ENCODE results near the gene ZSCAN10.
A peak's percentile ranks its signal among the peaks of the same experiment; 100 is the strongest.

The ZSCAN10 gene

DNA sequence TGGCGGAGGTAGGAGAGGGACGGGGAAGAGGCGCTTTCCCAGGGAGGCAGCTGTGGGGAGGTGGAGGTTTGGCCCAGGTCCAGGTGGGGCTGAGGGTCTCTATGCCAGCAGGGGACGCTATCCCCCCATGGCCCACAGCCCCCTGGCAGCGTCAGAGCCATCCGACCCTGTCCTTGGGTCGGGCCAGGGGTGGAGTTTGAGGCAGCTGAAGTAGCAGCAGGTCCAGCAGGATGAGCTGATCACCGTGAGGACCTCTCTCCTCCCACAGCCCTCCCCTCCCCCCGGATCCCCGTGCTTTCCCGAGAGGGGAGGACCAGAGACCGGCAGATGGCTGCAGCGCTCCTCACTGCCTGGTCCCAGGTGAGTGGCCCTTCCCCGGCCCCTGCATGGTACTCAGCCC, 16.5 kb upstream of the ZSCAN10 start:
- Histone ChIP-seq H3K4me3 (replicated peaks; ENCODE audit: low read depth, low read length) (no peak overlapping the region), H3K27me3 (replicated peaks; ENCODE audit: control insufficient read depth, insufficient read depth, low read length) (no peaks in the 10 kb centered on the region; the same call in 1 of the 2 replicates), H3K36me3 (ENCODE audit: control insufficient read depth, insufficient read depth, low read length) (no peaks in the 10 kb centered on the region)
- DNase-seq (ENCODE audit: extremely low read depth, insufficient read length), result no peak
- TF ChIP-seq, protein P1, sequence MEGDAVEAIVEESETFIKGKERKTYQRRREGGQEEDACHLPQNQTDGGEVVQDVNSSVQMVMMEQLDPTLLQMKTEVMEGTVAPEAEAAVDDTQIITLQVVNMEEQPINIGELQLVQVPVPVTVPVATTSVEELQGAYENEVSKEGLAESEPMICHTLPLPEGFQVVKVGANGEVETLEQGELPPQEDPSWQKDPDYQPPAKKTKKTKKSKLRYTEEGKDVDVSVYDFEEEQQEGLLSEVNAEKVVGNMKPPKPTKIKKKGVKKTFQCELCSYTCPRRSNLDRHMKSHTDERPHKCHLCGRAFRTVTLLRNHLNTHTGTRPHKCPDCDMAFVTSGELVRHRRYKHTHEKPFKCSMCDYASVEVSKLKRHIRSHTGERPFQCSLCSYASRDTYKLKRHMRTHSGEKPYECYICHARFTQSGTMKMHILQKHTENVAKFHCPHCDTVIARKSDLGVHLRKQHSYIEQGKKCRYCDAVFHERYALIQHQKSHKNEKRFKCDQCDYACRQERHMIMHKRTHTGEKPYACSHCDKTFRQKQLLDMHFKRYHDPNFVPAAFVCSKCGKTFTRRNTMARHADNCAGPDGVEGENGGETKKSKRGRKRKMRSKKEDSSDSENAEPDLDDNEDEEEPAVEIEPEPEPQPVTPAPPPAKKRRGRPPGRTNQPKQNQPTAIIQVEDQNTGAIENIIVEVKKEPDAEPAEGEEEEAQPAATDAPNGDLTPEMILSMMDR (IDR thresholded peaks at IDR 0.05; ENCODE audit: insufficient read depth, low read length, poor library complexity, severe bottlenecking), result peak; percentile 35

DNA sequence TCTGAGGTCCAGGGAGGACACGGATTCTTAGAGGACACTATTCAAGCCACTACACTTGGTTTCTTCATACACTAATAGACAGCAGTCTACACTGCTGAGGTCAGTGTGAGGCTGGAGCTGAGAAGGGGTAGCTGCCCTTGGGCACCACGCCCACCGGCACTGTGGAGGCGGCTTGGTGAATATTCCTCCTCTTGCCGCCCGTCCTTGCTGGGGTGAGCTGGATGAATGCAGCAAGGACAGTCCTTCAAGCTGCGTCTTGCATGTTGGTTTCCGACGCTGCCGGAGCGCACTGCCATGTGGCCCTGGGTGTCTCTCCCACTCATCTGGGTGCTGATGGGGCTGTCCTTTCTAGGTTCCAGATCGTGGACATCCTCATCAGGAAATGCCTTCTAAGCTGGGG, 15.9 kb upstream of the ZSCAN10 start:
- TF ChIP-seq, protein P1 (IDR thresholded peaks at IDR 0.05; ENCODE audit: insufficient read depth, low read length, poor library complexity, severe bottlenecking), result no peak
- Histone ChIP-seq H3K4me3 (replicated peaks; ENCODE audit: low read depth, low read length) (no peak overlapping the region), H3K27me3 (replicated peaks; ENCODE audit: control insufficient read depth, insufficient read depth, low read length) (no peaks in the 10 kb centered on the region; the same call in 1 of the 2 replicates), H3K36me3 (ENCODE audit: control insufficient read depth, insufficient read depth, low read length) (no peaks in the 10 kb centered on the region)
- no peak for DNase-seq (ENCODE audit: extremely low read depth, insufficient read length)

DNA sequence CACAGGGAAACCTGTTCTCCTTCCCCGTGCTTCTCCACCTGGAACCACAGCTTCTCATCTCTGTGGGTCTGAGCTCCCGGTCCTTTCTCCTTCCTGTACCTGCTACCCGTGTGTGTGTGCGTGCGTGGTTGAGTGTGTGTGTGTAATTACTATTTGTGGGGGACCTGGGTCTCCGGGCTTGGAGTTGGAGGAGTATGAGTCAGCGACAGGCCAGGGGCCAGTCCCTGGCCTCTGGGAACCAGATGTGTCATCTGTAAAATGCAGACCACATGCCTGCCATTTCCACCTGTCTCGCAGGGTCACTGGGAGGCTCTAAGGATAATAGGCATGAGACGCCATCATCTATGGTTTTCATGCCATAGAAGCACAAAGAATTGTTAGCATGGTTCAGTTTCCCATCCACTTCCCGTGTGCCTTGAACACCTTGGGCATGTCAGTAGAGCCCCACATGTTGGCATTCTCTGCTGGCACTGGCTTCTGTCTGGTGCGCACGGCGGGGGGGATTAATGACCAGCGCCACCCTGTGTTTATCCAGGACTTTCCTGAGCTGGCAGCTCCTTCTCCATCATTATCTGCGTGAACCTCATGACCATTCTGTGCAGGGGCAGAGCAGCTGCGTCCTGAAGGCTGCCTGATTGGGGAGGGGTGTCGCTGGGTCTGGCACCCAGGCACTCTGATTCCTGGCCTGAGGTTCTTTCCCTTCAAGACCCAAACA, 14.8 kb upstream of the ZSCAN10 start:
- Histone ChIP-seq H3K36me3 (ENCODE audit: control insufficient read depth, insufficient read depth, low read length) (no peaks in the 10 kb centered on the region), H3K27me3 (replicated peaks; ENCODE audit: control insufficient read depth, insufficient read depth, low read length) (no peaks in the 10 kb centered on the region; the same call in 1 of the 2 replicates), H3K4me3 (replicated peaks; ENCODE audit: low read depth, low read length) (no peak overlapping the region)
- TF ChIP-seq, protein P1 (IDR thresholded peaks at IDR 0.05; ENCODE audit: insufficient read depth, low read length, poor library complexity, severe bottlenecking), result no peak
- no peak for DNase-seq (ENCODE audit: extremely low read depth, insufficient read length)

DNA sequence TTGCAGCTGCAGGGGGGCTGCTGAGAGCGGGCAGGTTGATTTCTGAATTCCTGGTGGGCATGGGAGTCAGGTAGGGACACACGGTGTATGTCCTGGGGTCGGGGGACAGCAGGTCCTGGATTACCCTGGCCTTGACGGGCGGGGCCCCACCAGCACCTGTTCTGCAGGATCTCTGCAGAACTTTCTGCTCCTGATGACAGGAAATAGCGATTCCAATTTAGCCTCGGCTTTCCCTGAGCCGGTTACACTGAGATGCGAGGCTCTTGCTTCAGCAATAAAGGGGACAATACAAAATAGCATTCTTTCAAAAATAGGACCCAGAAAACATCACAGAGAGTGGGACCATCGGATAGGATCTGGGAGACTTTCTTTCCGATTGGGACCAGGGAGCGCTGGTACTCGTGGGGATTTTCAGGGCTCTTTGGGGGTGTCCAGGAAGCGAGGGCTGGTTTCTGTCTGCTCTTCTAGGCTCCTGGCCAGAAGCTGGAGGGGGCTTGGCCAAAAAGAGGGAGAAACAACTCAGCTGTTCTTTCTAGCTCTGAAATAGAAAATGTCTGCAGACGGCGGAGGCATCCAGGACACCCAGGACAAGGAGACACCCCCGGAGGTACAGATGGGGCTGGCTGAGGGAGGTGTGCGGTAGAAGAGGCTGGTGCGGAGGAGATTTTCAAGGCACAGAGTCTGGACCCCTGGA, 13.9 kb upstream of the ZSCAN10 start:
- no peak for DNase-seq (ENCODE audit: extremely low read depth, insufficient read length)
- Histone ChIP-seq H3K27me3 (replicated peaks; ENCODE audit: control insufficient read depth, insufficient read depth, low read length) (no peaks in the 10 kb centered on the region; the same call in 1 of the 2 replicates), H3K4me3 (replicated peaks; ENCODE audit: low read depth, low read length) (peak overlapping the region; percentile 41), H3K36me3 (ENCODE audit: control insufficient read depth, insufficient read depth, low read length) (no peaks in the 10 kb centered on the region)
- TF ChIP-seq, protein P1 (IDR thresholded peaks at IDR 0.05; ENCODE audit: insufficient read depth, low read length, poor library complexity, severe bottlenecking), result no peak

DNA sequence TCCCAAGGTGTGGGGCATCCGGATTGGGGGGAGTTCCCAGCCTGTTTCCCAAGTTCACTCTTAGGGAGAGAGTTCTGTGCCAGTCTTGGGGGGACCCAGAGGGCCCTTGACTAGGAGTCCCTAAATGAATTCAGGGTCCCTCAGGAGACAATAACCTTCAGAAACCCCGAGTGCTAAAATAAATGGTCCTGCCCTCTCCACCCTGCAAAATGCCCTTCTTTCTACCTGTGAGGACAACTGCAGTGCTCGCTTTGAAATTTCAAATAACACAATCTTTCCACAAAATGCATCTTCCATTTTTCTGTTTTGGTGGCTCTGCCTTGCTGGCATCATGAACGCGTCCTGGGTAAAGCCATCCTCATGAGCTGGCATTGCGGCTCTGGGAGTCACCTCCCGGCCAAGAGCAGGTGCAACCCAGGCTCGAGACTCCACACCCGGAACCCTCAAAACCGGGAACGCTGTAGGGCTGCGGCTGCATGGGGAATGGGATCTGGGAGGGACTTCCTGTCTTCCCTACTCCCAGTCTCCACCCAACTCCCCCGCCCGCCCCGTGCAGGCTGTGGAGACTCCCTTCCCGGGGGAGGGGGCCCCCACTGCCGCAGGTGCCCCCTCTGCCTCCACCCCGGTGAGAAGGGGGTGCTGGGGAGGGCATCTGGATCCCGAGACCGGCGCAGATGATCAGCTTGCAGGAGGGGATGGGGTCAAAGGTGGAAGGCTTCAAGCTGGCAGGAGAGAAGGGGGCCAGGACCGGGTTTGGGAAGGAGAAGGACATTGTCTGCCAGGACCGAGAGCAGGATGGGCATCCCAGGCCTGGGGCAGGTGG, 13.2 kb upstream of the ZSCAN10 start, which contains the start of gene ZNF205:
Gene ZNF205 (plus strand): TSS at position 529 of the 823 bp plus-strand sequence. CDS start 845 bp downstream, outside the sequence.
- TF ChIP-seq, protein P1 (IDR thresholded peaks at IDR 0.05; ENCODE audit: insufficient read depth, low read length, poor library complexity, severe bottlenecking), result no peak
- Histone ChIP-seq H3K36me3 (ENCODE audit: control insufficient read depth, insufficient read depth, low read length) (no peaks in the 10 kb centered on the region), H3K4me3 (replicated peaks; ENCODE audit: low read depth, low read length) (peak within 1 kb of the TSS; percentile 41), H3K27me3 (replicated peaks; ENCODE audit: control insufficient read depth, insufficient read depth, low read length) (no peaks in the 10 kb centered on the region; the same call in 1 of the 2 replicates)
- no peak for DNase-seq (ENCODE audit: extremely low read depth, insufficient read length)

Measured in GM06990 (cell line).